GM19023 (cell line): ENCODE data around the gene VSIG10L2.

Source experiments
- ATAC-seq: cut with Tn5 transposase; IDR thresholded peaks from one replicate; pipeline ENCODE4 v1.9.1; 2021; ENCODE audit warnings: mild to moderate bottlenecking, moderate library complexity; ENCODE audit not compliant: unreplicated experiment

VSIG10L2 gene

GRCh38 chr11:125999234-125999880 is 53.5 kb downstream of the VSIG10L2 start:
- ATAC-seq, result no peak

- no peak for ATAC-seq
Measured at GRCh38 chr11:126002181-126002580, 56.3 kb downstream of the VSIG10L2 start.
